Testis (tissue), 3 donors: ENCODE measurements around the gene LRGUK. TPM values are rescaled to one million over a fixed set of nuclear protein-coding genes. Genes with fewer than 3 reads are reported as not detected.

Experiments
- DNase-seq: peaks from one replicate; pipeline ENCODE4 v3.0.0-alpha.2; 2019
- H3K27ac ChIP-seq, 2 donors: fragments of 200-600 bp; sonication (generic); one replicate each; pipeline ENCODE4 v1.5.1; 2019
- H3K27me3 ChIP-seq: fragments of 200-600 bp; sonication (generic); one replicate; pipeline ENCODE4 v1.5.1; 2019
- H3K36me3 ChIP-seq: fragments of 200-600 bp; sonication (generic); one replicate; pipeline ENCODE4 v1.5.1; 2017; ENCODE audit warnings: low read depth; ENCODE audit errors: missing control alignments
- H3K4me1 ChIP-seq: fragments of 200-600 bp; sonication (generic); one replicate; pipeline ENCODE4 v1.5.1; 2019
- H3K4me3 ChIP-seq, 2 donors: fragments of 200-600 bp; sonication (generic); one replicate each; pipeline ENCODE4 v1.5.1; 2017 to 2019
- H3K9me3 ChIP-seq: fragments of 200-600 bp; sonication (generic); one replicate; pipeline ENCODE4 v1.5.1; 2017
- CTCF ChIP-seq, 3 experiments: fragments of 450-650 bp in 2 of 3; fragments of 200-600 bp in 1 of 3; sonication (generic) in 1 of 3; IDR thresholded peaks; one replicate each; pipeline ENCODE4 v1.5.1; 2016 to 2019; ENCODE audit warnings: antibody characterized with exemption in 3 of 3, mild to moderate bottlenecking in 2 of 3, moderate library complexity in 1 of 3
- POLR2A ChIP-seq: fragments of 450-650 bp; IDR thresholded peaks from one replicate; pipeline ENCODE4 v1.6.1; 2017; ENCODE audit warnings: antibody characterized with exemption, mild to moderate bottlenecking, moderate library complexity
- WGBS, 2 donors: methylation state at CpG; one replicate each; pipeline ENCODE4 v1.1.5; 2018; 5-methylcytosine and 5-hydroxymethylcytosine counted together
- intact Hi-C: fragments of 100-400 bp; cut with DNase I; formaldehyde crosslinking; loops from one replicate; pipeline ENCODE4 v1.15.1; 2023; ENCODE audit warnings: low total_unique reads
- polyA plus RNA-seq: library from polyadenylated mRNA; stranded (reverse); fragments of 350-450 nt; fragmentation: Illumina TruSeq; extraction: RNeasy Lipid Tissue Mini Kit (QIAGEN cat#74804); gene quantifications from one replicate; pipeline ENCODE4 v1.2.3, GENCODE V29; 2014; ENCODE audit warnings: low read depth, low replicate concordance; ENCODE audit not compliant: insufficient read depth
- total RNA-seq, 2 donors: library from RNA; depleted of rRNA; stranded (reverse); fragments of >200 nt; gene quantifications; one replicate each; pipeline ENCODE4 v1.2.3, GENCODE V29; 2016

Gene LRGUK
- total and polyA plus RNA-seq, 3 donors from 2014 or later: 9.4 to 16.1 (median 13.0) TPM

GRCh38 chr7:134246761-134247160, 119.6 kb downstream of the LRGUK start:
- WGBS, 2 donors: 87 to 90% methylated on average over 2 of the region's 2 CpGs
- H3K27me3 ChIP-seq: no peaks in the 10 kb centered on the region
- no peak for TF ChIP-seq CTCF (IDR thresholded peaks at IDR 0.05)
- TF ChIP-seq POLR2A: no peak
- intact Hi-C loops: no loop called here
- H3K36me3 ChIP-seq: no peaks in the 10 kb centered on the region
- no peak overlapping the region for H3K4me3 ChIP-seq
- no peaks in the 10 kb centered on the region for H3K4me1 ChIP-seq
- H3K9me3 ChIP-seq: no peaks in the 10 kb centered on the region
- H3K27ac ChIP-seq: no peak overlapping the region
- DNase-seq: no peak

GRCh38 chr7:134248196-134248595, 121.1 kb downstream of the LRGUK start:
- H3K4me3 ChIP-seq: no peak overlapping the region
- no peak for TF ChIP-seq POLR2A
- TF ChIP-seq CTCF (IDR thresholded peaks at IDR 0.05): no peak
- no peaks in the 10 kb centered on the region for H3K27me3 ChIP-seq
- H3K4me1 ChIP-seq: no peaks in the 10 kb centered on the region
- no peaks in the 10 kb centered on the region for H3K9me3 ChIP-seq
- DNase-seq: no peak
- 88 to 90% methylated on average over 3 of the region's 3 CpGs for WGBS, 2 donors
- H3K36me3 ChIP-seq: no peaks in the 10 kb centered on the region
- no peak overlapping the region for H3K27ac ChIP-seq
- intact Hi-C loops: no loop called here

- Histone ChIP-seq H3K4me3 (no peak overlapping the region), H3K4me1 (no peaks in the 10 kb centered on the region), H3K9me3 (no peaks in the 10 kb centered on the region), H3K27ac (no peak overlapping the region), H3K36me3 (no peaks in the 10 kb centered on the region), H3K27me3 (no peaks in the 10 kb centered on the region)
- DNase-seq: no peak
- TF ChIP-seq POLR2A: no peak
- TF ChIP-seq CTCF (IDR thresholded peaks at IDR 0.05): no peak
- intact Hi-C loops: no loop called here
- 92 to 96% methylated on average over 3 of the region's 3 CpGs for WGBS, 2 donors
Observed at GRCh38 chr7:134254311-134254710, 127.2 kb downstream of the LRGUK start.

- H3K4me3 ChIP-seq: no peak overlapping the region
- H3K4me1 ChIP-seq: no peaks in the 10 kb centered on the region
- H3K36me3 ChIP-seq: no peaks in the 10 kb centered on the region
- TF ChIP-seq CTCF (IDR thresholded peaks at IDR 0.05) (no peak), POLR2A (no peak)
- H3K9me3 ChIP-seq: no peaks in the 10 kb centered on the region
- intact Hi-C loops: no loop called here
- WGBS, 2 donors: 82 to 83% methylated on average over 5 of the region's 5 CpGs
- DNase-seq: no peak
- H3K27me3 ChIP-seq: no peaks in the 10 kb centered on the region
- H3K27ac ChIP-seq: no peak overlapping the region
Observed at GRCh38 chr7:134255814-134256213, 128.7 kb downstream of the LRGUK start.

- H3K9me3 ChIP-seq: no peaks in the 10 kb centered on the region
- WGBS, 2 donors: 89 to 96% methylated on average over 4 of the region's 4 CpGs
Observed at GRCh38 chr7:134262322-134262721, 135.2 kb downstream of the LRGUK start.

More at GRCh38 chr7:134262322-134262721, 135.2 kb downstream of the LRGUK start:
- no peaks in the 10 kb centered on the region for H3K36me3 ChIP-seq
- intact Hi-C loops: no loop called here
- H3K27ac ChIP-seq: no peak overlapping the region
- no peak for TF ChIP-seq POLR2A
- TF ChIP-seq CTCF (IDR thresholded peaks at IDR 0.05): no peak
- H3K27me3 ChIP-seq: no peaks in the 10 kb centered on the region
- no peaks in the 10 kb centered on the region for H3K4me1 ChIP-seq
- H3K4me3 ChIP-seq: no peak overlapping the region
- no peak for DNase-seq
